Prostate gland (tissue), 2 donors: Measurements from ENCODE around the gene ZNF285.

Experiments
- POLR2A ChIP-seq: fragments of 450-650 bp; IDR thresholded peaks from one replicate; pipeline ENCODE4 v1.6.1; 2016; ENCODE audit warnings: antibody characterized with exemption, mild to moderate bottlenecking
- POLR2AphosphoS5 ChIP-seq: sonication (generic); formaldehyde crosslinking; IDR thresholded peaks from one replicate; pipeline ENCODE4 v1.6.1; 2017; ENCODE audit warnings: antibody characterized with exemption
- TF ChIP-seq, protein P1 (sequence below), 4 experiments: fragments of 200-600 bp in 2 of 4; fragments of 450-650 bp in 2 of 4; sonication (generic) in 2 of 4; IDR thresholded peaks; 1 replicate in 3 of 4; 2 replicates in 1 of 4; pipeline ENCODE4 v1.5.1; 2016 to 2019; ENCODE audit warnings: antibody characterized with exemption in 4 of 4, mild to moderate bottlenecking in 2 of 4, moderate library complexity in 2 of 4

DNA sequence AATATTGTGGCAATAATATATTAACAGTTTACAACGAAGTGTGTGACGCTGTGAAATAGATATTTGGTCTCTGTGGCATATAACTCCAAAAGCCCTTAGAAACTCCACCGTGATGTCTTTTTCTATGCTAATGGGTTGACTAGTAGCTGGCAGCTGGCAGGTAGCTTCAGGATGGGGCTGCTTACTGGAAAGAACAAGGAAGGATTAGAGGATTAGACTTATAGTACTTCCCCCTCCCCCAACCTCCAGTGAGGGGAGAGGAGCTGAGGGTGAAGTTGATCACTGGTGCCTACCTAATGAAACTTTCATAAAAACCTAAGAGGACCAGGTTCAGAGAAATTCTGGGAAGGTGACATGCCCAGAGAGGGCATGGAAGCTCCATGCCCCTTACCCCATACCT, 37.0 kb upstream of the ZNF285 start:
- TF ChIP-seq, protein P1, sequence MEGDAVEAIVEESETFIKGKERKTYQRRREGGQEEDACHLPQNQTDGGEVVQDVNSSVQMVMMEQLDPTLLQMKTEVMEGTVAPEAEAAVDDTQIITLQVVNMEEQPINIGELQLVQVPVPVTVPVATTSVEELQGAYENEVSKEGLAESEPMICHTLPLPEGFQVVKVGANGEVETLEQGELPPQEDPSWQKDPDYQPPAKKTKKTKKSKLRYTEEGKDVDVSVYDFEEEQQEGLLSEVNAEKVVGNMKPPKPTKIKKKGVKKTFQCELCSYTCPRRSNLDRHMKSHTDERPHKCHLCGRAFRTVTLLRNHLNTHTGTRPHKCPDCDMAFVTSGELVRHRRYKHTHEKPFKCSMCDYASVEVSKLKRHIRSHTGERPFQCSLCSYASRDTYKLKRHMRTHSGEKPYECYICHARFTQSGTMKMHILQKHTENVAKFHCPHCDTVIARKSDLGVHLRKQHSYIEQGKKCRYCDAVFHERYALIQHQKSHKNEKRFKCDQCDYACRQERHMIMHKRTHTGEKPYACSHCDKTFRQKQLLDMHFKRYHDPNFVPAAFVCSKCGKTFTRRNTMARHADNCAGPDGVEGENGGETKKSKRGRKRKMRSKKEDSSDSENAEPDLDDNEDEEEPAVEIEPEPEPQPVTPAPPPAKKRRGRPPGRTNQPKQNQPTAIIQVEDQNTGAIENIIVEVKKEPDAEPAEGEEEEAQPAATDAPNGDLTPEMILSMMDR (IDR thresholded peaks at IDR 0.05), result no peak
- TF ChIP-seq POLR2A (no peak), POLR2AphosphoS5 (no peak)
